WERI-Rb-1 (cell line): ENCODE results near the gene ZNF397.

ENCODE experiments used
- DNase-seq: peaks from one replicate; pipeline ENCODE4 v3.0.0-alpha.2; 2020
- H3K27ac ChIP-seq: fragments of 250-450 bp; sonication (Bioruptor Pico); 2 replicates; pipeline ENCODE4 v1.5.1; 2020; ENCODE audit warnings: mild to moderate bottlenecking, moderate library complexity
- H3K27me3 ChIP-seq: fragments of 250-450 bp; sonication (Bioruptor Pico); 2 replicates; pipeline ENCODE4 v1.5.1; 2021; ENCODE audit warnings: mild to moderate bottlenecking, low read depth, moderate library complexity; ENCODE audit not compliant: insufficient read depth, severe bottlenecking
- H3K36me3 ChIP-seq: fragments of 250-450 bp; sonication (Bioruptor Pico); 2 replicates; pipeline ENCODE4 v1.5.1; 2020; ENCODE audit warnings: mild to moderate bottlenecking, moderate library complexity
- H3K4me3 ChIP-seq: 2 replicates; pipeline ENCODE4 v1.5.1; 2011; ENCODE audit warnings: low read depth, mild to moderate bottlenecking, control low read depth, low read length
- H3K9me3 ChIP-seq: fragments of 250-450 bp; sonication (Bioruptor Pico); 2 replicates; pipeline ENCODE4 v1.5.1; 2021; ENCODE audit warnings: mild to moderate bottlenecking, moderate library complexity; ENCODE audit not compliant: severe bottlenecking
- TF ChIP-seq, protein P1 (sequence below): IDR thresholded peaks from 2 replicates; pipeline ENCODE4 v1.5.1; 2011; ENCODE audit warnings: low read depth, mild to moderate bottlenecking, control low read depth, inconsistent platforms, low read length

The ZNF397 gene

DNA sequence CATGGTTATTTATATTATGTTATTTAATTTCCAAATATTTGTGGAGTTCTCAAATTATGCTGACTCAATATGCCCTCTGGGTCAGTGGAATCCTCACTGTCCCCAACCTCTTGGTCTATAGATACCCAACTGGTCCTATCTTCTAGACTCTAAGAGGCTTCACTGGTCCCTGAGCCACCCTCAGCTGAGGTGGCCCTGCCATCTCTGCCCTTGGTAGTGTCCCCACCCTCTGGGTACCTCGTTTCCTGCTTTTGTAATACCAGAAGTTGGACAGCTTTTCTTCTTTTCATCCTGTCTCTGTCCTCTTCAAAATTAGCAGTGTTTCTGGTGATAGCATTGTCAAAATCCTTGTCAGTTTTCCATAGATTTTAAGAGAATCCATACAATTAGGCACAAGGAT is 37.3 kb downstream of the ZNF397 start:
- no peaks in the 10 kb centered on the region for H3K9me3 ChIP-seq
- TF ChIP-seq, protein P1, sequence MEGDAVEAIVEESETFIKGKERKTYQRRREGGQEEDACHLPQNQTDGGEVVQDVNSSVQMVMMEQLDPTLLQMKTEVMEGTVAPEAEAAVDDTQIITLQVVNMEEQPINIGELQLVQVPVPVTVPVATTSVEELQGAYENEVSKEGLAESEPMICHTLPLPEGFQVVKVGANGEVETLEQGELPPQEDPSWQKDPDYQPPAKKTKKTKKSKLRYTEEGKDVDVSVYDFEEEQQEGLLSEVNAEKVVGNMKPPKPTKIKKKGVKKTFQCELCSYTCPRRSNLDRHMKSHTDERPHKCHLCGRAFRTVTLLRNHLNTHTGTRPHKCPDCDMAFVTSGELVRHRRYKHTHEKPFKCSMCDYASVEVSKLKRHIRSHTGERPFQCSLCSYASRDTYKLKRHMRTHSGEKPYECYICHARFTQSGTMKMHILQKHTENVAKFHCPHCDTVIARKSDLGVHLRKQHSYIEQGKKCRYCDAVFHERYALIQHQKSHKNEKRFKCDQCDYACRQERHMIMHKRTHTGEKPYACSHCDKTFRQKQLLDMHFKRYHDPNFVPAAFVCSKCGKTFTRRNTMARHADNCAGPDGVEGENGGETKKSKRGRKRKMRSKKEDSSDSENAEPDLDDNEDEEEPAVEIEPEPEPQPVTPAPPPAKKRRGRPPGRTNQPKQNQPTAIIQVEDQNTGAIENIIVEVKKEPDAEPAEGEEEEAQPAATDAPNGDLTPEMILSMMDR: no peak
- no peaks in the 10 kb centered on the region for H3K36me3 ChIP-seq
- H3K4me3 ChIP-seq: no peak overlapping the region
- DNase-seq: no peak
- H3K27ac ChIP-seq: no peak overlapping the region
- H3K27me3 ChIP-seq: no peaks in the 10 kb centered on the region

DNA sequence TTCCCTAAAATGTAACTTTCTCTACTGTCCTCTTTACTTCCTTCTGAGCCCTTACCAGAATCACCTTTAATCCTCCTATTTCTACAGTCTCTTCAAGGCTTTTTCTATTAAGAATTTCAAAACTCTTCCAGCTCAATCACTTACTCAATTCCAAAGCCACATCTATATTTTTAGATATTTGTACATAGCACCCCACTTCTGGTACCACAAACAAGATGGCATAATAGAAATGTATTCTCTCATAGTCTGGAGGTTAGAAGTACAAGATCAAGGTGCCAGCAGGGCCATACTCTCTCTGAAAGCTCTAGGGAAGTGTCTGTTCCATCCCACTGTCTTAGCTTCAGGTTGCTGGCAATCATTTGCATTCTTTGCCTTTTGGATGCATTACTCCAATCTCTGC is 38.1 kb downstream of the ZNF397 start:
- peaks cover 2% of the 10 kb centered on the region for H3K9me3 ChIP-seq
- TF ChIP-seq, protein P1: no peak

DNA sequence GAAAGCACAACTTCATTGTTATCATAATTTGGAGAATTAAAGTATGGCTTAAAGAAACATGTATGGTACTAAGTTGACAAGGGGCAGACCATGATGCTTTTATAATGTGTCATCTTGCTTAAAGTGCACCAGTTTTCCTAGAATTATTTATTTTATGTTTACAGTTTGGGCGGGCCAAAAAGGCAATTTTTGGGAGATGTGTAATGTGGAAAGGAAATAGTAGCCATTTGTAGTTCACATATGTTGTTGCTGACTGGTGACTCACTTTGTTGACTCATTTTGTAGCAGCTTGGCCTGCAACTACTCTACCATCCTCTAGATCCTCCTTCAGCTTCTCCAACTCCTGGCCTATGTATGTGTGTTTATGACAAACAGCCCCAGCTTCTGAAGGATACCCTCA is 41.5 kb downstream of the ZNF397 start:
- Histone ChIP-seq H3K36me3 (no peaks in the 10 kb centered on the region), H3K9me3 (peaks cover 3% of the 10 kb centered on the region), H3K27ac (no peak overlapping the region), H3K4me3 (no peak overlapping the region), H3K27me3 (no peaks in the 10 kb centered on the region)
- TF ChIP-seq, protein P1: no peak
- no peak for DNase-seq

More for the DNA sequence above, 38.1 kb downstream of the ZNF397 start:
- Histone ChIP-seq H3K36me3 (no peaks in the 10 kb centered on the region), H3K27me3 (no peaks in the 10 kb centered on the region), H3K4me3 (no peak overlapping the region), H3K27ac (no peak overlapping the region)
- no peak for DNase-seq

DNA sequence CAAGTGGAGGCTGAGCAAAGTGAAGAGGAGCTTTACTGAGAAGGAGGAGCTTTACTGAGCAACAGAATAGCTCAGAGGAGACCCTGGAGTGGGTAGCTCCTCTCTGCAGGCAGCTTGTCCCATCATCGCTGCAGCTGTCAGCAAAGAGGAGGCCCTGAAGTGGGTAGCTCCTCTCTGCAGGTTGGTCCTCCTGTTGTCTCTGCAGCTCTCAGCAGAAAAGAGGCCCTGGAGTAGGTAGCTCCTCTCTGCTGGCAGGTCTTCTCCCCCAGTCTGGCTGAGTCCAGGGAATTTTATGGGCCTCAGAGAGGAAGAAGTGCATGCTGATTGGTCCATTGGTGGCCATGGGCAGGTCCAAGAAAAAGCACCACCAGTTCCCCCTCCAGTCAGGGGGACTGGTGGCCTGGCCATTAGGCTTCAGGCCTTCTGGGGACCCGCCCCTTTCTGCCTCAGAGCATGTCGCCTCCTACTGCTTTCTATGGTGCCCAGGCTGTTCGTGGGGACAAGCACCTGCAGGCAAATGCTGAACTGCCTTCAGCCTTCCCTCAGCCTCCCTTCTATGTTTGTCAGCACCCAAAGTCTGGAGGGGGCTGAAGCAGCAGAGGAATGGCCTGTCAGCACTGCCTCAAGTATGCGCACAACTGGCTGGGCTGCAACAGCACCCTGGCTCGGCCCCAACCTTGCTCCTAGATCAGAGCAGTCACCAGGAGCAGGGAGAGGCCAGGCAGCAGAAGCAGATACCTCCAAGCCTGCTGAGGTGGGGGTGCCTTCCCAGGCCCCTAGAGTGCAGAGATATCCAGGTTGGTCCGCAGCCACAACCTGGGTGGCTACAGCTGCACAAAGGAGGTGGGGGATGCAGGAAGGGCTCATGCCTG is 43.3 kb downstream of the ZNF397 start:
- TF ChIP-seq, protein P1: no peak
- Histone ChIP-seq H3K4me3 (no peak overlapping the region), H3K36me3 (no peaks in the 10 kb centered on the region), H3K27ac (no peak overlapping the region), H3K27me3 (no peaks in the 10 kb centered on the region), H3K9me3 (peaks cover 3% of the 10 kb centered on the region)
- no peak for DNase-seq

DNA sequence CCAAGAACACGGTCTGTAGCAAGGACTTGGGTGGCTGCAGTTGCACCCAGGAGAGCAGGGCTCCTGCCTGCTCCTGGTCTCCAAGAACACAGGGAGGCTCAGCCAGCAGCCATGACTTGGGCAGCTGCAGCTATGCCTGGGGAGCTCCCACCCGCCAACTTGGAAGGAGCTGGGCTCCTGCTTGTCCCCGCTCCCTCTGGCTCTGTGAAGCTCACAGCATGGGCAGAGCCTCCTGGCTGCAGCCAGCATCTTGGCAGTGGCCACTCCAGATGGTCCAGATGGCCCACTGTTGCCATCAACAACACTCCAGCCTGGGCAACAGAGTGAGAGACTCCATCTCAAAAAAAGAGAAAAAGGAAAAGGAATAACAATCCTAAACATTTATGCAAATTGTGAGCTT is 44.0 kb downstream of the ZNF397 start:
- DNase-seq: no peak
- Histone ChIP-seq H3K27ac (no peak overlapping the region), H3K27me3 (no peaks in the 10 kb centered on the region), H3K4me3 (no peak overlapping the region), H3K36me3 (no peaks in the 10 kb centered on the region), H3K9me3 (peaks cover 3% of the 10 kb centered on the region)
- TF ChIP-seq, protein P1: no peak

DNA sequence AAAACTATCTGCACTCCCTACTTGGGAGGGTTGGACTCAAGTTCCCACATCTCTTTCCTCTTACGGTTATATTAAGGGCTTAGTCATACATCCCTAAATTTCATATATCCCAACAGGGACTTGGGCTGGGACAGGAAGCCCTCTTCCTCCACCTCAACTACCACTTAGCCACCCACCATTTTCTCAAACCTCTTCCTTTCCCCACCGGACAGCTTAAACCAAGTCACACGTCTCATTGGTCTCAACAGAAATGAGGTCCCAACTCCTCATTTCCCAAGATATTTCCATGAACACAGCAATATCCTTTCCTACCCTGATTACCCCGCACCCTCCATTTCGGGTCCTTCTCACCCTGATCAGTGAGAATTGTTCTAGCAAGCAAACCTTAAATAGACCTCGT is 48.5 kb downstream of the ZNF397 start:
- H3K9me3 ChIP-seq: no peaks in the 10 kb centered on the region
- H3K27ac ChIP-seq: peak overlapping the region; percentile 83
- peak overlapping the region; percentile 93 for H3K4me3 ChIP-seq
- DNase-seq: no peak
- TF ChIP-seq, protein P1: no peak
- H3K36me3 ChIP-seq: peaks cover 6% of the 10 kb centered on the region; the same call in 1 of the 2 replicates
- H3K27me3 ChIP-seq: no peaks in the 10 kb centered on the region
